OCI-LY7 (cell line): ENCODE data around the gene RSKR. TPM values are rescaled to one million over a fixed set of nuclear protein-coding genes. Genes with fewer than 3 reads are reported as not detected.

Experiments used
- BruUV-seq: library from RNA; stranded (reverse); fragments of 400-500 nt; replicated peaks from 2 replicates; lab custom pipeline; 2021; lab: Mats Ljungman, UMichigan
- CTCF ChIA-PET: fragments of 300-600 bp; sonication (Branson Sonifier 250); formaldehyde crosslinking; loops from one replicate; lab custom pipeline; 2022; ENCODE audit warnings: antibody characterized with exemption; ENCODE audit not compliant: unreplicated experiment; lab: Charles Lee
- POLR2A ChIA-PET: fragments of 300-600 bp; sonication (Branson Sonifier 250); formaldehyde crosslinking; loops from one replicate; lab custom pipeline; 2022; ENCODE audit warnings: antibody characterized with exemption; lab: Charles Lee
- DNase-seq: peaks from one replicate; pipeline ENCODE4 v3.0.0-alpha.2; 2015; ENCODE audit warnings: low spot score
- H2AFZ ChIP-seq: fragments of 200-600 bp; sonication (generic), shearing (Covaris generic); 2 replicates; pipeline ENCODE4 v1.6.1; 2014; ENCODE audit warnings: mild to moderate bottlenecking, antibody characterized with exemption, low read length, moderate library complexity
- H3K27ac ChIP-seq: fragments of 200-600 bp; sonication (generic); 2 replicates; pipeline ENCODE4 v1.5.1; 2014; ENCODE audit warnings: mixed run types, low read depth, mild to moderate bottlenecking, moderate library complexity, low read length, inconsistent platforms; ENCODE audit not compliant: poor library complexity, severe bottlenecking
- H3K36me3 ChIP-seq: fragments of 200-600 bp; sonication (generic); 2 replicates; pipeline ENCODE4 v1.6.1; 2014; ENCODE audit warnings: mild to moderate bottlenecking, antibody characterized with exemption, low read length, moderate library complexity, mixed read lengths; ENCODE audit not compliant: insufficient read depth
- H3K4me1 ChIP-seq: fragments of 200-600 bp; sonication (generic); 2 replicates; pipeline ENCODE4 v1.5.1; 2014; ENCODE audit warnings: mild to moderate bottlenecking, low read length; ENCODE audit not compliant: insufficient read depth, poor library complexity, severe bottlenecking
- H3K4me2 ChIP-seq: fragments of 200-600 bp; sonication (generic); 2 replicates; pipeline ENCODE4 v1.6.1; 2014; ENCODE audit warnings: mild to moderate bottlenecking, low read length
- H3K4me3 ChIP-seq: fragments of 200-600 bp; sonication (generic); 2 replicates; pipeline ENCODE4 v1.5.1; 2014; ENCODE audit warnings: mild to moderate bottlenecking, low read depth, low read length; ENCODE audit not compliant: poor library complexity, severe bottlenecking
- H3K79me2 ChIP-seq: fragments of 200-600 bp; sonication (generic); 2 replicates; pipeline ENCODE4 v1.6.1; 2016; ENCODE audit warnings: low read depth, mild to moderate bottlenecking, low read length, moderate library complexity, mixed read lengths; ENCODE audit not compliant: insufficient read depth
- H3K9me2 ChIP-seq: fragments of 200-600 bp; sonication (generic); 2 replicates; pipeline ENCODE4 v1.6.1; 2016; ENCODE audit warnings: mild to moderate bottlenecking, low read length, mixed read lengths; ENCODE audit not compliant: insufficient read depth
- H3K9me3 ChIP-seq: fragments of 200-600 bp; sonication (generic); 2 replicates; pipeline ENCODE4 v1.6.1; 2014; ENCODE audit warnings: mild to moderate bottlenecking, mixed run types, low read length, mixed read lengths
- H4K20me1 ChIP-seq: fragments of 200-600 bp; sonication (generic); 2 replicates; pipeline ENCODE4 v1.6.1; 2014; ENCODE audit warnings: mild to moderate bottlenecking, antibody characterized with exemption, low read length, moderate library complexity, mixed read lengths; ENCODE audit not compliant: insufficient read depth
- CTCF ChIP-seq: fragments of 200-600 bp; sonication (generic); conservative IDR thresholded peaks from 2 replicates; pipeline ENCODE4 v1.5.1; 2014; ENCODE audit warnings: mild to moderate bottlenecking, antibody characterized with exemption, low read length, moderate library complexity, mixed read lengths
- EZH2phosphoT487 ChIP-seq: fragments of 200-600 bp; sonication (generic); IDR thresholded peaks from 2 replicates; pipeline ENCODE4 v1.6.1; 2018; ENCODE audit warnings: low read depth, borderline replicate concordance, mild to moderate bottlenecking, mixed run types, antibody characterized with exemption, low read length, moderate library complexity, mixed read lengths
- intact Hi-C: fragments of 100-400 bp; cut with micrococcal nuclease; formaldehyde crosslinking; loops from one replicate; pipeline ENCODE4 v1.10.0; 2022; ENCODE audit not compliant: unreplicated experiment
- total RNA-seq, 2 experiments: library from RNA; depleted of rRNA in 1 of 2; stranded (reverse); fragments of >200 nt in 1 of 2; shearing (Covaris generic) in 1 of 2; gene quantifications; 2 replicates each; pipeline ENCODE4 v1.2.3, GENCODE V29; 2014 to 2022

Gene RSKR
- total RNA-seq, 2 experiments from 2014 or later: 30.4 to 59.6 TPM

GRCh38 chr17:28571361-28572122 lies 42.4 kb downstream of the RSKR start, which contains the start of gene PIGS:
TSS of gene PIGS (minus strand) at chr17:28571524. CDS start at chr17:28571496, 28 bp downstream.
- Histone ChIP-seq H2AFZ (peak within 1 kb of the TSS; percentile 77), H3K36me3 (peaks cover 21% of the 10 kb centered on the region; the same call in 1 of the 2 replicates), H3K4me3 (peak within 1 kb of the TSS; percentile 94), H3K4me2 (peak within 1 kb of the TSS; percentile 78), H3K4me1 (peaks cover 36% of the 10 kb centered on the region), H3K9me2 (no peaks in the 10 kb centered on the region), H3K79me2 (peaks cover 5% of the 10 kb centered on the region; the same call in 1 of the 2 replicates), H3K27ac (peak within 1 kb of the TSS; percentile 20), H4K20me1 (peaks cover 5% of the 10 kb centered on the region), H3K9me3 (no peaks in the 10 kb centered on the region)
- peak; percentile 93 for DNase-seq
- ChIA-PET POLR2A (interaction anchor here (0.6 to 2.0 kb wide), 9 partner anchors 19 to 380 kb away, joined by 3 to 12 read pairs (median 3); partner anchors contain the start of gene PROCA1), CTCF (no interaction called here)
- intact Hi-C loops: loop anchor here (2.0 kb wide), 1 partner anchor 27 kb away; the partner anchor contains the start of gene SPAG5
- no TSS peak for BruUV-seq
- TF ChIP-seq EZH2phosphoT487 (no peak), CTCF (no peak)

- no peak overlapping the region for H3K27ac ChIP-seq
- no TSS peak for BruUV-seq
- TF ChIP-seq EZH2phosphoT487 (no peak), CTCF (no peak)
- H4K20me1 ChIP-seq: peaks cover 5% of the 10 kb centered on the region
- CTCF ChIA-PET: no interaction called here
- peak overlapping the region; percentile 77 for H2AFZ ChIP-seq
- H3K4me3 ChIP-seq: peak overlapping the region; percentile 94
- H3K9me2 ChIP-seq: no peaks in the 10 kb centered on the region
- intact Hi-C loops: loop anchor here (2.0 kb wide), 1 partner anchor 28 kb away; the partner anchor contains the start of gene SPAG5
- peak overlapping the region; percentile 78 for H3K4me2 ChIP-seq
- H3K36me3 ChIP-seq: peaks cover 19% of the 10 kb centered on the region; the same call in 1 of the 2 replicates
- H3K4me1 ChIP-seq: peaks cover 36% of the 10 kb centered on the region
- H3K9me3 ChIP-seq: no peaks in the 10 kb centered on the region
- DNase-seq: peak; percentile 38
- POLR2A ChIA-PET: interaction anchor here (0.8 to 2.0 kb wide), 5 partner anchors 20 to 381 kb away, joined by 3 to 12 read pairs (median 5); partner anchors contain the start of gene PROCA1
- peaks cover 5% of the 10 kb centered on the region; the same call in 1 of the 2 replicates for H3K79me2 ChIP-seq
These were observed 43.1 kb downstream of the RSKR start for GRCh38 chr17:28570716-28571360.
